Measurements from ENCODE around the gene TRIP6.

DNA sequence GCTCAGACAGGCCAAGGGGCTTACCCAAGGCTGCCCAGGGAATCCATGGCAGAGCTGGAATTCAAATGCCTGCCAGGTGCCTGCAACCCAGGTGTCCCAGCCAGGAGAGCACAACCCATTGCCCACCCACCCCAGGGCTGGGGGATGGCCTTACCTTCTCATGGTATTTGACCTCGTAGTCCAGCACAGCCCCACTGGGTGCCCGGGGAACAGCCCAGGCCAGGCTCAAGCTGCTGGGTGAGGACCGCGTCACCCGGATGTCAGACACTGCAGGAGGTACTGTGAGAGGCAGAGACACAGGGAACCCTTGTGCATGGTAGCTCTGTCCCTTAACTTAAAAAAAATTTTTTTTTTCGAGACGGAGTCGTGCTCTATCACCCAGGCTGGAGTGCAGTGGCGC lies 48.8 kb upstream of the TRIP6 start:
- TF ChIP-seq, protein P1, sequence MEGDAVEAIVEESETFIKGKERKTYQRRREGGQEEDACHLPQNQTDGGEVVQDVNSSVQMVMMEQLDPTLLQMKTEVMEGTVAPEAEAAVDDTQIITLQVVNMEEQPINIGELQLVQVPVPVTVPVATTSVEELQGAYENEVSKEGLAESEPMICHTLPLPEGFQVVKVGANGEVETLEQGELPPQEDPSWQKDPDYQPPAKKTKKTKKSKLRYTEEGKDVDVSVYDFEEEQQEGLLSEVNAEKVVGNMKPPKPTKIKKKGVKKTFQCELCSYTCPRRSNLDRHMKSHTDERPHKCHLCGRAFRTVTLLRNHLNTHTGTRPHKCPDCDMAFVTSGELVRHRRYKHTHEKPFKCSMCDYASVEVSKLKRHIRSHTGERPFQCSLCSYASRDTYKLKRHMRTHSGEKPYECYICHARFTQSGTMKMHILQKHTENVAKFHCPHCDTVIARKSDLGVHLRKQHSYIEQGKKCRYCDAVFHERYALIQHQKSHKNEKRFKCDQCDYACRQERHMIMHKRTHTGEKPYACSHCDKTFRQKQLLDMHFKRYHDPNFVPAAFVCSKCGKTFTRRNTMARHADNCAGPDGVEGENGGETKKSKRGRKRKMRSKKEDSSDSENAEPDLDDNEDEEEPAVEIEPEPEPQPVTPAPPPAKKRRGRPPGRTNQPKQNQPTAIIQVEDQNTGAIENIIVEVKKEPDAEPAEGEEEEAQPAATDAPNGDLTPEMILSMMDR (conservative IDR thresholded peaks at IDR 0.05; ENCODE audit: low read depth in 2 of 2) = no peak
- TF ChIP-seq EZH2 (IDR thresholded peaks at IDR 0.05; ENCODE audit: low read depth, unreplicated experiment) (no peak), EZH2phosphoT487 (IDR thresholded peaks at IDR 0.05; ENCODE audit: unreplicated experiment) (no peak), JUNB (IDR thresholded peaks at IDR 0.05; ENCODE audit: unreplicated experiment) (no peak), CREB1 (CRISPR knock-in tag; IDR thresholded peaks at IDR 0.05; ENCODE audit: low read depth) (no peak), POLR2AphosphoS5 (IDR thresholded peaks at IDR 0.05; ENCODE audit: low read depth) (no peak), NANOG (IDR thresholded peaks at IDR 0.05; ENCODE audit: borderline replicate concordance) (no peak), ZNF114 (CRISPR knock-in tag; IDR thresholded peaks at IDR 0.05) (no peak), STAT1 (IDR thresholded peaks at IDR 0.05; ENCODE audit: unreplicated experiment) (no peak), ZNF331 (CRISPR knock-in tag; IDR thresholded peaks at IDR 0.05; ENCODE audit: low read depth) (no peak)
- TF ChIP-seq, protein P2, sequence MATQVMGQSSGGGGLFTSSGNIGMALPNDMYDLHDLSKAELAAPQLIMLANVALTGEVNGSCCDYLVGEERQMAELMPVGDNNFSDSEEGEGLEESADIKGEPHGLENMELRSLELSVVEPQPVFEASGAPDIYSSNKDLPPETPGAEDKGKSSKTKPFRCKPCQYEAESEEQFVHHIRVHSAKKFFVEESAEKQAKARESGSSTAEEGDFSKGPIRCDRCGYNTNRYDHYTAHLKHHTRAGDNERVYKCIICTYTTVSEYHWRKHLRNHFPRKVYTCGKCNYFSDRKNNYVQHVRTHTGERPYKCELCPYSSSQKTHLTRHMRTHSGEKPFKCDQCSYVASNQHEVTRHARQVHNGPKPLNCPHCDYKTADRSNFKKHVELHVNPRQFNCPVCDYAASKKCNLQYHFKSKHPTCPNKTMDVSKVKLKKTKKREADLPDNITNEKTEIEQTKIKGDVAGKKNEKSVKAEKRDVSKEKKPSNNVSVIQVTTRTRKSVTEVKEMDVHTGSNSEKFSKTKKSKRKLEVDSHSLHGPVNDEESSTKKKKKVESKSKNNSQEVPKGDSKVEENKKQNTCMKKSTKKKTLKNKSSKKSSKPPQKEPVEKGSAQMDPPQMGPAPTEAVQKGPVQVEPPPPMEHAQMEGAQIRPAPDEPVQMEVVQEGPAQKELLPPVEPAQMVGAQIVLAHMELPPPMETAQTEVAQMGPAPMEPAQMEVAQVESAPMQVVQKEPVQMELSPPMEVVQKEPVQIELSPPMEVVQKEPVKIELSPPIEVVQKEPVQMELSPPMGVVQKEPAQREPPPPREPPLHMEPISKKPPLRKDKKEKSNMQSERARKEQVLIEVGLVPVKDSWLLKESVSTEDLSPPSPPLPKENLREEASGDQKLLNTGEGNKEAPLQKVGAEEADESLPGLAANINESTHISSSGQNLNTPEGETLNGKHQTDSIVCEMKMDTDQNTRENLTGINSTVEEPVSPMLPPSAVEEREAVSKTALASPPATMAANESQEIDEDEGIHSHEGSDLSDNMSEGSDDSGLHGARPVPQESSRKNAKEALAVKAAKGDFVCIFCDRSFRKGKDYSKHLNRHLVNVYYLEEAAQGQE (IDR thresholded peaks at IDR 0.05; ENCODE audit: unreplicated experiment) = no peak
- TF ChIP-seq, protein P3, sequence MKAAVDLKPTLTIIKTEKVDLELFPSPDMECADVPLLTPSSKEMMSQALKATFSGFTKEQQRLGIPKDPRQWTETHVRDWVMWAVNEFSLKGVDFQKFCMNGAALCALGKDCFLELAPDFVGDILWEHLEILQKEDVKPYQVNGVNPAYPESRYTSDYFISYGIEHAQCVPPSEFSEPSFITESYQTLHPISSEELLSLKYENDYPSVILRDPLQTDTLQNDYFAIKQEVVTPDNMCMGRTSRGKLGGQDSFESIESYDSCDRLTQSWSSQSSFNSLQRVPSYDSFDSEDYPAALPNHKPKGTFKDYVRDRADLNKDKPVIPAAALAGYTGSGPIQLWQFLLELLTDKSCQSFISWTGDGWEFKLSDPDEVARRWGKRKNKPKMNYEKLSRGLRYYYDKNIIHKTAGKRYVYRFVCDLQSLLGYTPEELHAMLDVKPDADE (IDR thresholded peaks at IDR 0.05) = no peak
- TF ChIP-seq, protein P4, sequence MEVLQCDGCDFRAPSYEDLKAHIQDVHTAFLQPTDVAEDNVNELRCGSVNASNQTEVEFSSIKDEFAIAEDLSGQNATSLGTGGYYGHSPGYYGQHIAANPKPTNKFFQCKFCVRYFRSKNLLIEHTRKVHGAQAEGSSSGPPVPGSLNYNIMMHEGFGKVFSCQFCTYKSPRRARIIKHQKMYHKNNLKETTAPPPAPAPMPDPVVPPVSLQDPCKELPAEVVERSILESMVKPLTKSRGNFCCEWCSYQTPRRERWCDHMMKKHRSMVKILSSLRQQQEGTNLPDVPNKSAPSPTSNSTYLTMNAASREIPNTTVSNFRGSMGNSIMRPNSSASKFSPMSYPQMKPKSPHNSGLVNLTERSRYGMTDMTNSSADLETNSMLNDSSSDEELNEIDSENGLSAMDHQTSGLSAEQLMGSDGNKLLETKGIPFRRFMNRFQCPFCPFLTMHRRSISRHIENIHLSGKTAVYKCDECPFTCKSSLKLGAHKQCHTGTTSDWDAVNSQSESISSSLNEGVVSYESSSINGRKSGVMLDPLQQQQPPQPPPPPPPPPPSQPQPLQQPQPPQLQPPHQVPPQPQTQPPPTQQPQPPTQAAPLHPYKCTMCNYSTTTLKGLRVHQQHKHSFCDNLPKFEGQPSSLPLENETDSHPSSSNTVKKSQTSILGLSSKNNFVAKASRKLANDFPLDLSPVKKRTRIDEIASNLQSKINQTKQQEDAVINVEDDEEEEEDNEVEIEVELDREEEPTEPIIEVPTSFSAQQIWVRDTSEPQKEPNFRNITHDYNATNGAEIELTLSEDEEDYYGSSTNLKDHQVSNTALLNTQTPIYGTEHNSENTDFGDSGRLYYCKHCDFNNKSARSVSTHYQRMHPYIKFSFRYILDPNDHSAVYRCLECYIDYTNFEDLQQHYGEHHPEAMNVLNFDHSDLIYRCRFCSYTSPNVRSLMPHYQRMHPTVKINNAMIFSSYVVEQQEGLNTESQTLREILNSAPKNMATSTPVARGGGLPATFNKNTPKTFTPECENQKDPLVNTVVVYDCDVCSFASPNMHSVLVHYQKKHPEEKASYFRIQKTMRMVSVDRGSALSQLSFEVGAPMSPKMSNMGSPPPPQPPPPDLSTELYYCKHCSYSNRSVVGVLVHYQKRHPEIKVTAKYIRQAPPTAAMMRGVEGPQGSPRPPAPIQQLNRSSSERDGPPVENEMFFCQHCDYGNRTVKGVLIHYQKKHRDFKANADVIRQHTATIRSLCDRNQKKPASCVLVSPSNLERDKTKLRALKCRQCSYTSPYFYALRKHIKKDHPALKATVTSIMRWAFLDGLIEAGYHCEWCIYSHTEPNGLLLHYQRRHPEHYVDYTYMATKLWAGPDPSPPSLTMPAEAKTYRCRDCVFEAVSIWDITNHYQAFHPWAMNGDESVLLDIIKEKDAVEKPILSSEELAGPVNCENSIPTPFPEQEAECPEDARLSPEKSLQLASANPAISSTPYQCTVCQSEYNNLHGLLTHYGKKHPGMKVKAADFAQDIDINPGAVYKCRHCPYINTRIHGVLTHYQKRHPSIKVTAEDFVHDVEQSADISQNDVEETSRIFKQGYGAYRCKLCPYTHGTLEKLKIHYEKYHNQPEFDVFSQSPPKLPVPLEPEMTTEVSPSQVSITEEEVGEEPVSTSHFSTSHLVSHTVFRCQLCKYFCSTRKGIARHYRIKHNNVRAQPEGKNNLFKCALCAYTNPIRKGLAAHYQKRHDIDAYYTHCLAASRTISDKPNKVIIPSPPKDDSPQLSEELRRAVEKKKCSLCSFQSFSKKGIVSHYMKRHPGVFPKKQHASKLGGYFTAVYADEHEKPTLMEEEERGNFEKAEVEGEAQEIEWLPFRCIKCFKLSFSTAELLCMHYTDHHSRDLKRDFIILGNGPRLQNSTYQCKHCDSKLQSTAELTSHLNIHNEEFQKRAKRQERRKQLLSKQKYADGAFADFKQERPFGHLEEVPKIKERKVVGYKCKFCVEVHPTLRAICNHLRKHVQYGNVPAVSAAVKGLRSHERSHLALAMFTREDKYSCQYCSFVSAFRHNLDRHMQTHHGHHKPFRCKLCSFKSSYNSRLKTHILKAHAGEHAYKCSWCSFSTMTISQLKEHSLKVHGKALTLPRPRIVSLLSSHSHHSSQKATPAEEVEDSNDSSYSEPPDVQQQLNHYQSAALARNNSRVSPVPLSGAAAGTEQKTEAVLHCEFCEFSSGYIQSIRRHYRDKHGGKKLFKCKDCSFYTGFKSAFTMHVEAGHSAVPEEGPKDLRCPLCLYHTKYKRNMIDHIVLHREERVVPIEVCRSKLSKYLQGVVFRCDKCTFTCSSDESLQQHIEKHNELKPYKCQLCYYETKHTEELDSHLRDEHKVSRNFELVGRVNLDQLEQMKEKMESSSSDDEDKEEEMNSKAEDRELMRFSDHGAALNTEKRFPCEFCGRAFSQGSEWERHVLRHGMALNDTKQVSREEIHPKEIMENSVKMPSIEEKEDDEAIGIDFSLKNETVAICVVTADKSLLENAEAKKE (CRISPR knock-in tag; IDR thresholded peaks at IDR 0.05) = no peak

Measured in GM23338 (cell line).